ENCODE results near the gene COL16A1. TPM values are rescaled to one million over a fixed set of nuclear protein-coding genes. Genes with fewer than 3 reads are reported as not detected.

Gene COL16A1
- total RNA-seq, 1 donor, result 86.4 TPM

DNA sequence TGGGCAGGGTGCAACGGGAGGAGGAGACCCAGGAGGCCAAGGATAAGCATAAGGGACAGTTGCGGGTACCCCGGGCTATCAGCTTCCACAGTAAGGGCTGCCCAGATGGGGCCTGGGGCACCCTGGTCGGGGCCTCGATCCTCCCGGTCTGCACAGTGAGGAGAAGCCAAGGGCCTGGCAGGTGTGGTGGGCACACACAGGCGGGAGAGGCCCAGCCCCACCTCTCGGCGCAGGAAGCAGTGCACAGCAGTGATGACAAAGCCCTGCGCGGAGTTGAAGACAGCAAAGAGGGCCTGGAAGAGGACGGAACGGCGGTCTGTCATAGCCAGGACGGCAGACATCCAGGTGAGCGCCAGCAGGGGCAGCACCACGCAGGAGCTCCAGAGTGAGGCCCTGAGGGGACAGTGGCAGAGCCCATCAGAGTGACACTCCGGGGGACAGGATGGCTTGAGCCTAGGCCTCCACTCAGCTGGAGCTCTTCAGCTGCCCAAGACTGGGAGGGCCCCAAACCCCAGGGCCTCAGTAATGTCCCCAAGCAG is 29.0 kb upstream of the COL16A1 start:
- H3K4me3 ChIP-seq (ENCODE audit: low read depth, low read length), result no peak overlapping the region
- DNase-seq (ENCODE audit: low read depth), result no peak
- TF ChIP-seq, protein P1, sequence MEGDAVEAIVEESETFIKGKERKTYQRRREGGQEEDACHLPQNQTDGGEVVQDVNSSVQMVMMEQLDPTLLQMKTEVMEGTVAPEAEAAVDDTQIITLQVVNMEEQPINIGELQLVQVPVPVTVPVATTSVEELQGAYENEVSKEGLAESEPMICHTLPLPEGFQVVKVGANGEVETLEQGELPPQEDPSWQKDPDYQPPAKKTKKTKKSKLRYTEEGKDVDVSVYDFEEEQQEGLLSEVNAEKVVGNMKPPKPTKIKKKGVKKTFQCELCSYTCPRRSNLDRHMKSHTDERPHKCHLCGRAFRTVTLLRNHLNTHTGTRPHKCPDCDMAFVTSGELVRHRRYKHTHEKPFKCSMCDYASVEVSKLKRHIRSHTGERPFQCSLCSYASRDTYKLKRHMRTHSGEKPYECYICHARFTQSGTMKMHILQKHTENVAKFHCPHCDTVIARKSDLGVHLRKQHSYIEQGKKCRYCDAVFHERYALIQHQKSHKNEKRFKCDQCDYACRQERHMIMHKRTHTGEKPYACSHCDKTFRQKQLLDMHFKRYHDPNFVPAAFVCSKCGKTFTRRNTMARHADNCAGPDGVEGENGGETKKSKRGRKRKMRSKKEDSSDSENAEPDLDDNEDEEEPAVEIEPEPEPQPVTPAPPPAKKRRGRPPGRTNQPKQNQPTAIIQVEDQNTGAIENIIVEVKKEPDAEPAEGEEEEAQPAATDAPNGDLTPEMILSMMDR (IDR thresholded peaks at IDR 0.05; ENCODE audit: insufficient read depth, low read depth, low read length), result no peak

DNA sequence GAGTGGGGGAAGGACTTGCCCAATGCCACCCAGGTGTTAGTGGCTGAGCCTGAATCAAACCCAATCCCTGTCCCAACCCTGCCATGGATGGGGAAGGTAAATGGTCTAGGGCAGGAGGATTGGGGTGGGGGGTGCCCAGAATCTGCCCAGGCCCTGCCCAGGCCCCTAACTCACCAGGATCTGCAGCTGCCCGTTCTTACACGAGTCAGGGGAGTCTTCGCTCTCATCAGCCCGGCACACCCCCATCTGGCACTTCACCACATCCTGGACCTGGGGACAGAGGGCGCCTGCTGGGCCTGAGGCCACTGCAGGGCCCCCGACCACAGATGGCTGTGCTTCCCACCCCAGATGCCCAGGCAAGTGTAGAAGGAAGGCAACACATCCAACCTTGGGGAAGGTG is 28.5 kb upstream of the COL16A1 start:
- no peak for DNase-seq (ENCODE audit: low read depth)
- no peak overlapping the region for H3K4me3 ChIP-seq (ENCODE audit: low read depth, low read length)
- TF ChIP-seq, protein P1 (IDR thresholded peaks at IDR 0.05; ENCODE audit: insufficient read depth, low read depth, low read length), result no peak

DNA sequence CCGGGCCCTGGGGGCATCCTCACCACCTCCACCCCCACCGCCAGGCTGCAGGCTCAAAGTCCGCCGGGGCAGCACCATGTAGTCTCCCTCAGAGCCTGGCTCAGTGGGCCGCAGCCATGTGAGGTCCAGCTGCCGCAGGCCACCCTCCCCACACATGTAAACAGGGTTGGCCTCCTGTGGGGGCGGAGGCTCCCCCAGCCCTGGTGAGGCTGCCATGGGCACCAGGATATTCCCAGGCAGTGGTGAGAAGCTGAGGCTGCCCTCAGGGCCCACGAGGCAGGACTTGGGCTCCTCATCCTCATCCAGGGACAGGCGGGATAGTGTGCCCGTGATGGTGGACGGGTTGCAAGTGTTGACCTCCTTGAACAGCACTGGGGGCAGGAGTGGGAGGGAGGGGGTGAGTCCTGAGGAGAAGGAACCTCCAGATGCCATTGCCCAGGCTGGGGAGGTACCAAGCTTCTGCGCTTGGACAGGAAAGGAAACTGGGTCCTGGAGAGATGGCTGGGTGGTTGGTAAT is 27.3 kb upstream of the COL16A1 start:
- no peak for DNase-seq (ENCODE audit: low read depth)
- TF ChIP-seq, protein P1 (IDR thresholded peaks at IDR 0.05; ENCODE audit: insufficient read depth, low read depth, low read length), result no peak
- H3K4me3 ChIP-seq (ENCODE audit: low read depth, low read length), result no peak overlapping the region

- no peak overlapping the region for H3K4me3 ChIP-seq (ENCODE audit: low read depth, low read length)
- TF ChIP-seq, protein P1 (IDR thresholded peaks at IDR 0.05; ENCODE audit: insufficient read depth, low read depth, low read length), result no peak
Measured at GRCh38 chr1:31730336-31731048, 26.7 kb upstream of the COL16A1 start.

DNA sequence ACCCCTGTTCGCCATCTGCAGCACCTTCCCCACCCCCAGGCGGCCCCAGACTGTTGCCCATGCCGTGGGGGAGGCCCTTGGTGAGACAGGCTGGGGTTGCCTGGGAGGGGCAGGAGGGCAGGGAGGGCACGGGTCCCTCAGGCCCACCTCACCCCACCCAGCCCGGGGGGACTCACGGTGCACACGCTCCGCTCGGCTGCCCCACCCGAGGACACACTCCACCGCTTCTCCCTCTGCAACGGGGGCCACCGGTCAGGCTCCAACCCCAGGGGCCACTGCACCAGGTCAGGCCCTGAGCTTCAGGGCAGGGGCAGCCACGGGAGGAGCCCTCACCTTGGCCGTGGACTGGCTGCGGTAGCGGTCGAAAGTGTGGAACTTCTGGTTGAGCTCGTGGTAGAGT is 24.0 kb upstream of the COL16A1 start:
- no peak overlapping the region for H3K4me3 ChIP-seq (ENCODE audit: low read depth, low read length)
- TF ChIP-seq, protein P1 (IDR thresholded peaks at IDR 0.05; ENCODE audit: insufficient read depth, low read depth, low read length), result no peak
- no peak for DNase-seq (ENCODE audit: low read depth)

More at GRCh38 chr1:31730336-31731048, 26.7 kb upstream of the COL16A1 start:
- DNase-seq (ENCODE audit: low read depth), result no peak

GRCh38 chr1:31727195-31727594 is 23.4 kb upstream of the COL16A1 start:
- no peak overlapping the region for H3K4me3 ChIP-seq (ENCODE audit: low read depth, low read length)
- TF ChIP-seq, protein P1 (IDR thresholded peaks at IDR 0.05; ENCODE audit: insufficient read depth, low read depth, low read length), result no peak
- DNase-seq (ENCODE audit: low read depth), result no peak

Measured in fibroblast of villous mesenchyme (primary cell).